Measurements from ENCODE around the gene LILRB2.
"Not testable (repeated sequence)": the region's sequence is repeated elsewhere in the genome, so short reads cannot be mapped to it uniquely, and the experiment has no call there.

LILRB2 gene

DNA sequence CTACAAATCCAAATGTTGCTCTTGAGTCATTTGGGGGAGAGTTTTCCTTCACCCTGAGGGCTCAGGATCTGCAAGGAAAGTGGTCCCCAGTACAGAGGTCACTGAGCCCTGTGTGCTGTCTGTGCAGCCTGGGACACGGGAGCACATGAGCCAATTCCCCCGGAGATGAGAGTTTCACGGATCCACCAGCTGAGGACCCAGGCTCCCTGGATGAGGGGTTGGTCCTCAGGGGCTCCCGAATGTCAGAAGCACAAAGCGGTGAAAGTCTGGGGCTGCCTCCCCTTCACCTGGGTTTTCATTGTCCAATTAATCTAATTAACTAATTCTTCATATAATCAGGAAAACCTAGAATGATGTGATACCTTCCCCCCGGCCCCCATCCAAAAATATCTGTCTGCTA is 13.6 kb upstream of the LILRB2 start:
- Mint-ChIP-seq H3K27me3 (peaks cover 16% of the 10 kb centered on the region), H3K4me3 (no peak overlapping the region)

DNA sequence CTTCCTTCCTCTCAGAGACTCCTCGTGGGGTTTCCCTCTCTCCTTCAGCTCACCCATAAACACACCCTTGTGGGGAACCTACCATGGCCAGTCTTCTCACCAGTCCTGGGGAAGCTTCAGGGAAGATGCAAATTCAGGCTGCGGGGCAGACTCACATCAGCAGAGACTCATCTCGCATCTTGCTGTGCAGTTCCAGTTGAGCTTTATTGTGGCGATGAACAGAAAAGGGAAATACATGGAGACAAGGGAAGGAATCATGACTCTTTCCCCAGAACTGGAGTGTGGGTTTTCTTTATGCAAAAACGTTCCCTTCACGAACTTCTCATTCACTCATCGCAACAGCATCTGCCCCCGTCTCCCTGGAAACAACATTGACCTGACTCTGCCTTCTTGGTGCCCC is 8.2 kb upstream of the LILRB2 start:
- H3K4me1 Mint-ChIP-seq (ENCODE audit: low read depth), result peaks cover 78% of the 10 kb centered on the region
- H3K27ac Mint-ChIP-seq, result peak overlapping the region; percentile 83
- intact Hi-C loops (cut with micrococcal nuclease); H3K36me3 Mint-ChIP-seq (ENCODE audit: low read depth); H3K9me3 Mint-ChIP-seq: not testable (repeated sequence)
- peak overlapping the region; percentile 63 for H3K4me3 Mint-ChIP-seq
- peaks cover 14% of the 10 kb centered on the region for H3K27me3 Mint-ChIP-seq

More for the DNA sequence above, 13.6 kb upstream of the LILRB2 start:
- intact Hi-C loops (cut with micrococcal nuclease), result no loop called here
- H3K9me3 Mint-ChIP-seq, result no peaks in the 10 kb centered on the region
- H3K4me1 Mint-ChIP-seq (ENCODE audit: low read depth), result peaks cover 49% of the 10 kb centered on the region
- H3K36me3 Mint-ChIP-seq (ENCODE audit: low read depth), result no peaks in the 10 kb centered on the region
- no peak overlapping the region for H3K27ac Mint-ChIP-seq

DNA sequence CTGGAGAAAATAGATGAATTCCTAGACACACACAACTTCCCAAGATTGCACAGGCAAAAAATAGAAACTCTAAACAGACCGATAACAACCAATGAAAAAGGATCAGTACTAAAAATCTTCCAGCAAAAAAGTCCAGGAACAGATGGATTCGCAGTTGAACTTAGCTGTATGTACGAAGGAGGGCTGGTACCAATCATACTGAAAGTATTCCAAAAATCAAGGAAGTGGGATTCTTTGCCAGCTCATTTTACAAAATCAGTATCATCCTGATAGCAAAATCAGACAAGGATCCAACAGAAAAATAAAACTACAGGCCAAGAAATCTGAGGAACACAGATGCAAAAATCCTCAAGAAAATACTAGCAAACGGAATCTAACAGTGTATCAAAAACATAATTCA is 6.5 kb upstream of the LILRB2 start:
- Mint-ChIP-seq H3K36me3 (ENCODE audit: low read depth) (no peaks in the 10 kb centered on the region), H3K27ac (peak overlapping the region; percentile 83), H3K4me1 (ENCODE audit: low read depth) (peaks cover 87% of the 10 kb centered on the region), H3K27me3 (peaks cover 4% of the 10 kb centered on the region), H3K9me3 (no peaks in the 10 kb centered on the region), H3K4me3 (no peak overlapping the region)
- intact Hi-C loops (cut with micrococcal nuclease), result no loop called here

DNA sequence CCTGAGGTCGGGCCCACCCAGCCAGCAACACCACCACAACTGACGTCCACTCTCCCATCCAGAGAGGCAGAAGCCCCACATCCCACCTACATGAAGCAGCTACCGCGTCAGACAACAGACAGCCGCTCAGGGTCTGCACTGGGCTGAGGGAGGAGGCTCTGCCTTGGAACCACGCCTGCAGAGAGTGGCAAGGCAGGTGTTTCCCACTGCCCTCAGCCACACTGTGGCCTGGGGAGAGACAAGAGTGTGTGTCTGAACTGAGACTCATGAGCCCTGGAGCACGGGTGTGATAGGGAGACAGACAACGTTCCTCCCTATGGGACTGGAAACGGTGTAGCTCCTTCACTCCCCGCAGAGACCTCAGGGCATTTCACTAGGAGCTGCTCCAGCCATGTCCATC is 5.4 kb upstream of the LILRB2 start:
- Mint-ChIP-seq H3K4me3 (peak overlapping the region; percentile 37), H3K27ac (peak overlapping the region; percentile 73), H3K4me1 (ENCODE audit: low read depth) (peaks cover 99% of the 10 kb centered on the region)
- H3K9me3 Mint-ChIP-seq; H3K27me3 Mint-ChIP-seq; H3K36me3 Mint-ChIP-seq (ENCODE audit: low read depth); intact Hi-C loops (cut with micrococcal nuclease): not testable (repeated sequence)

DNA sequence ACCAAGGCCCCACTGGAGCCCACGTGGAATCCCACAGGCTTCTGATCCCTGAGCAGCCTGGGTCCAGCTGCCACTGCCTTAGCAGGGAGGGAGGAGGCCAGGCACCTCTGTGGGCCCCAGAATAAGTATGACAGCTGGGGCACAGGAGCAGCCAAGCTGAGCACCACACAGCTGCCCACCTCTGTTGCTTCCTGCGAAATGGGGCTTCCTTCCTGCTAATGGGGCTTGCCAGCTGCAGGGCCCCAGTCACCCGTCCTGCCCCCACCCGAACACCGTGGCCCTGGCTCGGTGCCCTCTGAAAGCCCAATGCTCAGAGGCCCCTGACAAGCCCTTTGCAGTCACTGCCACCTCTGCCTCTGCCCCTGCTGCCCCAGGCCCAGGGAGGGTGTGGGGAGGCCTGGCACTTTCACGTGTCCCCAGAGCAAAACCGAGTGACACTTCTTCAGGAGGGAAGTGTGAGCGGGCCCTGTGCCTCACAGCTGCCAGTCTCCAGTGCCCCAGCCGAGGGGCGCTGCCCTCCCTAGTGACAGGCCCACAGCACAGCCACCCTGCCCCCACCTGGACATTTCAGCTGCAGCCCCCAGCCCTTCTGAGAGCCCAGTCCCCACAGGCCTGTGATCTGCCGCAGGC is 4.6 kb upstream of the LILRB2 start:
- intact Hi-C loops (cut with micrococcal nuclease), result not testable (repeated sequence)

DNA sequence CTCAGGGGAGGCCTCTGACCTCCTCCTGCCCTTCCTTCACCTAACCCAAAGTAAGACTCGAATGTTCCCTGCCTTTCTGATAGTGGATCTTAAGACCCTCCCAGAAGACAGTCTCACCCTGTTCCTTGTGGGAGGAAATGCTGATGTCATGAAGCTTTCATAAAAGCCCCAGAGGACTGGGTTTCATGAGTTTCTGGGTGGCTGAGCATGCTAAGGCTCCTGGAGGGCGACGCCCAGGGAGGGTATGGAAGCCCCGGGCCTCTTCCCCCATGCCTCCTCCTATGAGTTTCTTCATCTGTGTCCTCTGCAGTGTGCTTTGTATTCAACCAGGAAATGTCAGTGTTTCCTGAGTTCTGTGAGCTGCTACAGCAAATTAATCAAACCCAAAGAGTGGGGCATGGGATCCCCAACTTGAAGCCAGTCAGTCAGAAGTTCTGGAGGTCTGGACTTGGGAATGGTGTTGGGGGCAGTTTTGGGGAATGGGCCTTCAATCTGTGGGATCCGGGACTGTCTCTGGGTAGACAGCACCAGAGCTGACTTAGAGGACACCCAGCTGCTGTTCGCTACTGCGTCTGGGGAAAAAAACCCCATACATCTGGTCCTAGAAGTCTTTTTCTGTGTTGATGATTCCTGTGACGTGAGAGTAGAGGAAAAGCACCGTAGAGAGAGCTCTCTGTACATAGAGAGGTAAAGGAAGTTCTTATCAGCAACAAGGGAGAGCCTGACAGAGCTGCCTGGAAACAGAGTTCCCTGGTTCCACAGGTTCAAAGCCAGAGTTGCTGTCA is 2.0 kb upstream of the LILRB2 start:
- peak overlapping the region; percentile 90 for H3K27ac Mint-ChIP-seq
- H3K4me1 Mint-ChIP-seq (ENCODE audit: low read depth), result peaks cover 100% of the 10 kb centered on the region
- no peaks in the 10 kb centered on the region for H3K9me3 Mint-ChIP-seq
- H3K27me3 Mint-ChIP-seq, result no peaks in the 10 kb centered on the region
- no peak overlapping the region for H3K4me3 Mint-ChIP-seq
- intact Hi-C loops (cut with micrococcal nuclease), result loop anchor here (5.0 kb wide), 1 partner anchor 34 kb away; no protein-coding TSS in a partner anchor
- peaks cover 32% of the 10 kb centered on the region for H3K36me3 Mint-ChIP-seq (ENCODE audit: low read depth)

More for the DNA sequence above, 4.6 kb upstream of the LILRB2 start:
- H3K36me3 Mint-ChIP-seq (ENCODE audit: low read depth); H3K9me3 Mint-ChIP-seq; H3K27me3 Mint-ChIP-seq; H3K4me3 Mint-ChIP-seq: not testable (repeated sequence)
- peak overlapping the region; percentile 73 for H3K27ac Mint-ChIP-seq
- peaks cover 100% of the 10 kb centered on the region for H3K4me1 Mint-ChIP-seq (ENCODE audit: low read depth)

DNA sequence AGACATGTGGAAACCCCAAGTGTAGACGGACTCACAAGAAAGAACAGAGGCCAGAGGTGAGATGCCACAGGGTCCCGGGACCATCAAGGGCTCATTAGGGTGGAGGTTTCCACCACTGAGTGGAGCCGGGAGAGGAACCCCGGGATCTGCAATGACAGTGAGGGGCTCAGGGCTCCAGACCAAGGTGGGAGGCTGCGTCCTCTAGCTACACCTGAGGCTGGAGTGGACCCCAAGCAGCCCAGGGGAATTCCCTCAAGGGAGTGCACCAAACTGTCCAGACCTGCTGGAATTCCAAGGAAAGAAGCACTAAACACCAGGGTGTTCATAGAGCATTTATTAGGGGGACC is 792 bp upstream of the LILRB2 start:
- not testable (repeated sequence) for H3K27me3 Mint-ChIP-seq, H3K9me3 Mint-ChIP-seq
- Mint-ChIP-seq H3K4me3 (peak overlapping the region; percentile 98), H3K27ac (peak overlapping the region; percentile 90), H3K4me1 (ENCODE audit: low read depth) (peaks cover 100% of the 10 kb centered on the region), H3K36me3 (ENCODE audit: low read depth) (peaks cover 44% of the 10 kb centered on the region)
- intact Hi-C loops (cut with micrococcal nuclease), result loop anchor here (5.0 kb wide), 1 partner anchor 36 kb away; no protein-coding TSS in a partner anchor

DNA sequence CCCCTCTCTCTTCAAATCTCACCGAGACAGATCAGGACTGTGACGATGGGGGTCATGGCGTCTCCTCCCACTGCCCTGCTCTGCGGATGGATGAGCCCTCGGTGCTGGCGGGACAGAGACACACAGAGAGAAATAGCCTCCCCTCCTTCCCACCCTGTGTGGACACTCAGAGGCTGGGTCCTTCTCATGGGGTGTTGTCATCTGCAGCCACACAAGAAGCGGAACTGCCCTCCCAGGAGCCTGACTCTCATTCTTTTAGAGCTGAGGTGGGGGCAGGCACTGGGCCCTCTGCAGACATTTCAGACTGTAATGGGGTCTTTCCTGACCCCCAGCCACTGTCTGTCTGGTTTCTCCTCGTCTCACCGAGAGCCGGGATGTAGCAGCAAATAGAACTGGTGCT is 469 bp downstream of the LILRB2 start:
- H3K9me3 Mint-ChIP-seq, result not testable (repeated sequence)
- peaks cover 56% of the 10 kb centered on the region for H3K36me3 Mint-ChIP-seq (ENCODE audit: low read depth)

DNA sequence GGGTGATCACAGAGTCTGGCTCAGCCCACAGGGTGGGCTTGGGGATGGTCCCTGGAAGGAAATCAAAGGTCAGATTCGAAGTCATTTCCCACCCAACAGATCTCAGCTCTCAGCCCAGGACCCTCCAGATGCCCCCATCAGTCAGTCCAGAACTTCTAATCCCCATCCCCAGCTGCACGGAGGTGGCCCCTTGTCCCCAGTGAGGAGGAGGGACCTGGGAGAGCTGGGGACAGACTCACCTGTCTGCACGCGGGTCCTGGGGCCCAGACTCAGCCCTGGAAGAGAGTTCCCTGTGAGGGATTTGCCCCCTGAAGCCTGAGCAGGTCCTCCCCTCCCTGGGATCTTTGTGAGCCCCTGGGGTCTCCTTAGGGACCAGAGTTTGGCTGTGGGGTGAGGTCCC is 885 bp downstream of the LILRB2 start:
- Mint-ChIP-seq H3K27ac (peak overlapping the region; percentile 90), H3K4me1 (ENCODE audit: low read depth) (peaks cover 100% of the 10 kb centered on the region), H3K36me3 (ENCODE audit: low read depth) (peaks cover 60% of the 10 kb centered on the region), H3K4me3 (peak overlapping the region; percentile 98)
- not testable (repeated sequence) for H3K27me3 Mint-ChIP-seq, H3K9me3 Mint-ChIP-seq
- intact Hi-C loops (cut with micrococcal nuclease), result loop anchor here (5.0 kb wide), 1 partner anchor 37 kb away; no protein-coding TSS in a partner anchor

More for the DNA sequence above, 469 bp downstream of the LILRB2 start:
- intact Hi-C loops (cut with micrococcal nuclease), result loop anchor here (5.0 kb wide), 1 partner anchor 37 kb away; no protein-coding TSS in a partner anchor
- H3K4me3 Mint-ChIP-seq, result peak overlapping the region; percentile 98
- peaks cover 100% of the 10 kb centered on the region for H3K4me1 Mint-ChIP-seq (ENCODE audit: low read depth)
- H3K27me3 Mint-ChIP-seq, result not testable (repeated sequence)
- H3K27ac Mint-ChIP-seq, result peak overlapping the region; percentile 90

DNA sequence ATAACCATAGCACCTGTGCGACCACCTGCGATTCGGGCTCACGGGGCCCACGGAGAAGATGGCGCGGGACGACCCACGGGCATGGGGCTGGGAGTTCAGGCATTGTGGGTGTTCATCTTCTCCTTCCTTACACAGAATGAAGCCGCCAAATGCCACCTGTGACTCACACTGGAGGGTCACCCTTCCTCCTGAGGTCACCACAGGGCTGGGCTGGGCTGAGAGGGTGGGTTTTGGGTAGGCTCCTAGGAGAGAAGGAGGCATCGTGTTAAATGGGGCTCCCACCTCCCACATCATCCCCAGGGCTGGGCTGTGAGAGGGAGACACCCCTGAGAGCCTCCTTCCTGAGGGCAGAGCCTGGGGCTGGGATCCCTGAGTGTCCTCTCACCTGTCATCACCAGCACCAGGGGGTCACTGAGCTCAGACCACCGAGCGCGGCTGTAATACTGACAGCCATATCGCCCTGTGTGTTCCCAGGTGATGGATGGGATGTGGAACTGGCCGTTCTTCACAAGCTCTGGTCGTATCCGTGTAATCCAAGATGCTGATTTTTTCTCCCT is 1.4 kb downstream of the LILRB2 start:
- intact Hi-C loops (cut with micrococcal nuclease), result no loop called here
- H3K27me3 Mint-ChIP-seq, result no peaks in the 10 kb centered on the region
- H3K36me3 Mint-ChIP-seq (ENCODE audit: low read depth), result peaks cover 66% of the 10 kb centered on the region
- H3K4me3 Mint-ChIP-seq, result peak overlapping the region; percentile 98
- H3K9me3 Mint-ChIP-seq, result no peaks in the 10 kb centered on the region
- H3K27ac Mint-ChIP-seq, result peak overlapping the region; percentile 90
- H3K4me1 Mint-ChIP-seq (ENCODE audit: low read depth), result peaks cover 100% of the 10 kb centered on the region

DNA sequence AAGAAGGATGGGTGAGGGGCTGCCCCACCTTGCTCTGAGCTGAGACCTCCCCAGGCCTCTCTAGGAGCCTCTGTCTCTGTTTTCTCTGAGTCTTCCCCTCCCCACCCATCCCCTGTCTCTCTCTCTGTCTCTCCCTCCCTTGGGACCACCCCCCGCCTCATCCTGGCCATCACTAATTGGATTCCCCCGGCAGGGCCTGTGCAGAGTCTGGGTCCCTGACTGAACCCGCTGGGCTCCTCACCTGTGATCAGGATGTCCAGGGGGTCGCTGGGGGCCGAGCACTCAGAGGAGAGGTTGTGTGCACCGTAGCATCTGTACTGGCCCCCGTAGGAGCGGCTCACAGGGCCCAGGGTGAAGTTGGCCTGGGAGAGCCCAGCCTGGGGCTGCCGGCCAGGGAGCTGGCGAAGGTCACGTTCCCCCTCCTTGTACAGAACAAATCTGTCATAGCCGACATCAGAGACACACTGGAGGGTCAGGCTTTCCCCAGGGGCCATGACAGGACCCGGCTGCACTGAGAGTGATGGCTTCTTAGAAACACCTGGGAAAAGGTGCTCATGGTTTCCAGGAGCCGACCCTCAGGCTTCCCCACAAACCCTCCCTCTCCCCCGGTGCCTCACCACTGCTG is 2.2 kb downstream of the LILRB2 start:
- not testable (repeated sequence) for H3K27me3 Mint-ChIP-seq
- H3K27ac Mint-ChIP-seq, result peak overlapping the region; percentile 90
- H3K4me3 Mint-ChIP-seq, result peak overlapping the region; percentile 98

DNA sequence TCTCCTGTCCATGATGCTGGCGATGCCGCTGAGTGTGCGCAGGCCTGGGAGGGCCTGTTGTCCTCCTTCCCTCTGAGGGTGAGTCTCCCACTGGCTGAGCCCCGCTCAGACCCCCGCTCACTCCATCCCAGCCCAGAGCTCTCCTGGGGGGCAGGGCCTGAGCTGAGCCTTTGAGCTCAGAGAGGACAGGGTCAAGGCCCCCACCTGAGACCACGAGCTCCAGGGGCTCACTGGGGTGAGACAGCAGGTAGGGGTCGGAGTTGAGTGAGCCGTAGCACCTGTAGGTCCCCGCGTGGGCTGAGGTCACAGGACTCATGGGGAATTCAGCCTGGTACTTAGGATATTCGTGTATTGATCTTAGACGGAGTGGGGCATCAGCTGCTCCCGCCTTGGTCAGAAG is 2.9 kb downstream of the LILRB2 start:
- Mint-ChIP-seq H3K4me1 (ENCODE audit: low read depth) (peaks cover 100% of the 10 kb centered on the region), H3K27ac (peak overlapping the region; percentile 90), H3K4me3 (peak overlapping the region; percentile 98), H3K36me3 (ENCODE audit: low read depth) (peaks cover 76% of the 10 kb centered on the region)
- H3K9me3 Mint-ChIP-seq; intact Hi-C loops (cut with micrococcal nuclease); H3K27me3 Mint-ChIP-seq: not testable (repeated sequence)

More for the DNA sequence above, 2.2 kb downstream of the LILRB2 start:
- Mint-ChIP-seq H3K36me3 (ENCODE audit: low read depth) (peaks cover 74% of the 10 kb centered on the region), H3K4me1 (ENCODE audit: low read depth) (peaks cover 100% of the 10 kb centered on the region)
- H3K9me3 Mint-ChIP-seq; intact Hi-C loops (cut with micrococcal nuclease): not testable (repeated sequence)

DNA sequence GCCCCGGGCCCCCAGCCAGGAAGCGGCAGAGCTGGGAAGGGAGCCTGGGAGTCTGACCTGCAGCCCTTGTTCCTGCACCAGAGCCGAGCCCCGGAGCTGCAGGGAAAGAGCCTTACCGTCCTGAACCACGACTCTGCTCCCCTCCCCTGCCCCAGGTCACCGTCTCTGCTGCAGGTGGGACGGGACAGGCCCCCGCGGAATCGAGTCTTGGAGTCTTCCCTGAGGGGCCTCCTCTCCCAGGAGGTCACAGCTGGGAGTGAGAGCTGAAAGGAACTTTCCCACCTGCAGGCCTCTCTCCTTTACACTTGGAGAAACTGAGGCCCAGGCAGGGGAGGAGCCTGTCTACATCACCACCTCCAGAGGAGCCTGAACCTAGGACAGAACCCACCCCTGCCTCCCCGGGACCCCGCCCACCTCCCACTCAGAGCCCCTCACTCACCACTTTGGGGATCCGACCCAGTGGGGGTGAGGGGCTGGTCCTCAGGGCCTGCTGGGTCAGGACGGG is 3.7 kb downstream of the LILRB2 start:
- H3K4me3 Mint-ChIP-seq, result peak overlapping the region; percentile 44
- H3K36me3 Mint-ChIP-seq (ENCODE audit: low read depth), result peaks cover 76% of the 10 kb centered on the region
- H3K9me3 Mint-ChIP-seq; H3K27me3 Mint-ChIP-seq; intact Hi-C loops (cut with micrococcal nuclease): not testable (repeated sequence)
- peaks cover 96% of the 10 kb centered on the region for H3K4me1 Mint-ChIP-seq (ENCODE audit: low read depth)
- peak overlapping the region; percentile 86 for H3K27ac Mint-ChIP-seq

DNA sequence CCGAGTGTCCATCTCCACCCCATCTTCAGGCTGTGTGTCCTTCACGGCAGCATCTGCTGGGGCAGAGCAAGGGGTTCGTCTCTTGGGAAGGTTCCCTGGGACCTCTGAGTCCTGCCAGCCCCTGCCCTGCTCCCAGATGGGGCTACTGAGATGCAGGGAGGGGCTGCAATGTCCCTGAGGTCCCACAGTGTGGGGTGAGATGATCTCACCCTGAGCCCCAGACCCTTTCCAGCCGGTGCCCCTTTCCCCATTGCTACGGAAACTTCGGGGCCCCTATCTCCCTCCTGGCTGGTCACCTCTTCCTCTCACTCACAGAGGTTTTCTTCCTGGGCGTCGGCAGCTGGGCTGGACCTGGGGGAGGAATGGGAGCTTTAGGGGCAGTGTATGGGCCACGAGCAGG is 5.0 kb downstream of the LILRB2 start:
- intact Hi-C loops (cut with micrococcal nuclease), result no loop called here
- Mint-ChIP-seq H3K4me3 (no peak overlapping the region), H3K4me1 (ENCODE audit: low read depth) (peaks cover 96% of the 10 kb centered on the region), H3K36me3 (ENCODE audit: low read depth) (peaks cover 75% of the 10 kb centered on the region), H3K9me3 (no peaks in the 10 kb centered on the region), H3K27me3 (no peaks in the 10 kb centered on the region), H3K27ac (peak overlapping the region; percentile 86)
